ENCODE data around the gene BLM.

Gene BLM

GRCh38 chr15:90690585-90690984 lies 26.6 kb upstream of the BLM start:
- TF ChIP-seq POLR2AphosphoS5 (IDR thresholded peaks at IDR 0.05; ENCODE audit: low read depth, low read length) (no peak), SIN3A (IDR thresholded peaks at IDR 0.05; ENCODE audit: borderline replicate concordance, insufficient read depth, low read length) (no peak), FOXP2 (optimal IDR thresholded peaks at IDR 0.05; ENCODE audit: borderline replicate concordance, extremely low read depth, extremely low read length, insufficient read depth) (no peak), TAF1 (IDR thresholded peaks at IDR 0.05; ENCODE audit: borderline replicate concordance, insufficient read depth, low read length) (no peak)
- TF ChIP-seq, protein P1, sequence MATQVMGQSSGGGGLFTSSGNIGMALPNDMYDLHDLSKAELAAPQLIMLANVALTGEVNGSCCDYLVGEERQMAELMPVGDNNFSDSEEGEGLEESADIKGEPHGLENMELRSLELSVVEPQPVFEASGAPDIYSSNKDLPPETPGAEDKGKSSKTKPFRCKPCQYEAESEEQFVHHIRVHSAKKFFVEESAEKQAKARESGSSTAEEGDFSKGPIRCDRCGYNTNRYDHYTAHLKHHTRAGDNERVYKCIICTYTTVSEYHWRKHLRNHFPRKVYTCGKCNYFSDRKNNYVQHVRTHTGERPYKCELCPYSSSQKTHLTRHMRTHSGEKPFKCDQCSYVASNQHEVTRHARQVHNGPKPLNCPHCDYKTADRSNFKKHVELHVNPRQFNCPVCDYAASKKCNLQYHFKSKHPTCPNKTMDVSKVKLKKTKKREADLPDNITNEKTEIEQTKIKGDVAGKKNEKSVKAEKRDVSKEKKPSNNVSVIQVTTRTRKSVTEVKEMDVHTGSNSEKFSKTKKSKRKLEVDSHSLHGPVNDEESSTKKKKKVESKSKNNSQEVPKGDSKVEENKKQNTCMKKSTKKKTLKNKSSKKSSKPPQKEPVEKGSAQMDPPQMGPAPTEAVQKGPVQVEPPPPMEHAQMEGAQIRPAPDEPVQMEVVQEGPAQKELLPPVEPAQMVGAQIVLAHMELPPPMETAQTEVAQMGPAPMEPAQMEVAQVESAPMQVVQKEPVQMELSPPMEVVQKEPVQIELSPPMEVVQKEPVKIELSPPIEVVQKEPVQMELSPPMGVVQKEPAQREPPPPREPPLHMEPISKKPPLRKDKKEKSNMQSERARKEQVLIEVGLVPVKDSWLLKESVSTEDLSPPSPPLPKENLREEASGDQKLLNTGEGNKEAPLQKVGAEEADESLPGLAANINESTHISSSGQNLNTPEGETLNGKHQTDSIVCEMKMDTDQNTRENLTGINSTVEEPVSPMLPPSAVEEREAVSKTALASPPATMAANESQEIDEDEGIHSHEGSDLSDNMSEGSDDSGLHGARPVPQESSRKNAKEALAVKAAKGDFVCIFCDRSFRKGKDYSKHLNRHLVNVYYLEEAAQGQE (IDR thresholded peaks at IDR 0.05; ENCODE audit: insufficient read depth in 1 of 2, low read depth in 2 of 2, low read length in 2 of 2) = no peak

- TF ChIP-seq TAF1 (IDR thresholded peaks at IDR 0.05; ENCODE audit: borderline replicate concordance, insufficient read depth, low read length) (no peak), POLR2AphosphoS5 (IDR thresholded peaks at IDR 0.05; ENCODE audit: low read depth, low read length) (no peak), FOXP2 (optimal IDR thresholded peaks at IDR 0.05; ENCODE audit: borderline replicate concordance, extremely low read depth, extremely low read length, insufficient read depth) (no peak), SIN3A (IDR thresholded peaks at IDR 0.05; ENCODE audit: borderline replicate concordance, insufficient read depth, low read length) (no peak)
- TF ChIP-seq, protein P1 (IDR thresholded peaks at IDR 0.05; ENCODE audit: insufficient read depth in 1 of 2, low read depth in 2 of 2, low read length in 2 of 2) = no peak
These were observed 25.8 kb upstream of the BLM start for GRCh38 chr15:90691369-90691768.

GRCh38 chr15:90691982-90692773 lies 25.0 kb upstream of the BLM start:
- TF ChIP-seq FOXP2 (optimal IDR thresholded peaks at IDR 0.05; ENCODE audit: borderline replicate concordance, extremely low read depth, extremely low read length, insufficient read depth) (no peak), TAF1 (IDR thresholded peaks at IDR 0.05; ENCODE audit: borderline replicate concordance, insufficient read depth, low read length) (no peak), POLR2AphosphoS5 (IDR thresholded peaks at IDR 0.05; ENCODE audit: low read depth, low read length) (no peak), SIN3A (IDR thresholded peaks at IDR 0.05; ENCODE audit: borderline replicate concordance, insufficient read depth, low read length) (no peak)
- TF ChIP-seq, protein P1 (IDR thresholded peaks at IDR 0.05; ENCODE audit: insufficient read depth in 1 of 2, low read depth in 2 of 2, low read length in 2 of 2) = no peak

DNA sequence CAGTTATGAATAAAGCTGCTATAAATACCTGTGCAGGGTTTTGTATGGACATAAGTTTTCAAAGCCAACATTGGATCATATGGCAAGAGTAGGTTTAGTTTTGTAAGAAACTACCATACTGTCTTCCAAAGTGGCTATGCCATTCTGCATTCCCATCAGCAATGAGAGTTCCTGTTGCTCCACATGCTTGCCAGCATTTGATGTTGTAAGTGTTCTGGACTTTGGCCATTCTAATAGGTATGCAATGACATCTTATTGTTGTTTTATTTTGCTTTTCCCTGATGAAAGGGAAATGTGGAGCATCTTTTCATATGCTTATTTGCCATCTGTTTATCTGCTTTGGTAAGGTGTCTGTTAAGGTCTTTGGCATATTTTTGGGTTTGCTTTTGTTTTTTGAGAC lies 22.2 kb upstream of the BLM start:
- TF ChIP-seq TAF1 (IDR thresholded peaks at IDR 0.05; ENCODE audit: borderline replicate concordance, insufficient read depth, low read length) (no peak), POLR2AphosphoS5 (IDR thresholded peaks at IDR 0.05; ENCODE audit: low read depth, low read length) (no peak), SIN3A (IDR thresholded peaks at IDR 0.05; ENCODE audit: borderline replicate concordance, insufficient read depth, low read length) (no peak)
- TF ChIP-seq, protein P1 (IDR thresholded peaks at IDR 0.05; ENCODE audit: insufficient read depth in 1 of 2, low read depth in 2 of 2, low read length in 2 of 2) = no peak
